Vagina (tissue), 2 donors: ENCODE data around the gene GORASP1. TPM values are rescaled to one million over a fixed set of nuclear protein-coding genes. Genes with fewer than 3 reads are reported as not detected.

Experiments
- DNase-seq, 2 donors: peaks; one replicate each; pipeline ENCODE4 v3.0.0-alpha.2; 2017; ENCODE audit errors: extremely low spot score in 2 of 2
- H3K27ac ChIP-seq: fragments of 200-600 bp; sonication (generic); one replicate; pipeline ENCODE4 v1.5.1; 2019
- H3K27me3 ChIP-seq: fragments of 200-600 bp; sonication (generic); one replicate; pipeline ENCODE4 v1.5.1; 2019
- H3K36me3 ChIP-seq, 2 donors: fragments of 200-600 bp; sonication (generic); one replicate each; pipeline ENCODE4 v1.5.1; 2017 to 2019
- H3K4me1 ChIP-seq: fragments of 200-600 bp; sonication (generic); one replicate; pipeline ENCODE4 v1.5.1; 2019
- H3K4me3 ChIP-seq, 2 donors: fragments of 200-600 bp; sonication (generic); 1 replicate in 1 of 2; 2 replicates in 1 of 2; pipeline ENCODE4 v1.5.1; 2016 to 2019
- H3K9me3 ChIP-seq: fragments of 200-600 bp; sonication (generic); one replicate; pipeline ENCODE4 v1.5.1; 2019
- POLR2A ChIP-seq, 2 donors: fragments of 450-650 bp; IDR thresholded peaks; one replicate each; pipeline ENCODE4 v1.6.1; 2017; ENCODE audit warnings: antibody characterized with exemption in 2 of 2, mild to moderate bottlenecking in 2 of 2, moderate library complexity in 2 of 2
- POLR2AphosphoS5 ChIP-seq, 2 donors: sonication (generic); formaldehyde crosslinking; IDR thresholded peaks; one replicate each; pipeline ENCODE4 v1.9.0; 2017; ENCODE audit warnings: antibody characterized with exemption in 2 of 2, mild to moderate bottlenecking in 2 of 2, low read depth in 1 of 2; ENCODE audit not compliant: insufficient read depth in 1 of 2
- intact Hi-C: fragments of 100-400 bp; cut with DNase I; formaldehyde crosslinking; loops from one replicate; pipeline ENCODE4 v1.15.1; 2023
- total RNA-seq: library from RNA; depleted of rRNA; stranded (reverse); fragments of >200 nt; gene quantifications from one replicate; pipeline ENCODE4 v1.2.3, GENCODE V29; 2016
- TF ChIP-seq, protein P1 (sequence below), 3 experiments: fragments of 450-650 bp in 2 of 3; fragments of 200-600 bp in 1 of 3; sonication (generic) in 1 of 3; IDR thresholded peaks; one replicate each; pipeline ENCODE4 v1.5.1; 2017 to 2019; ENCODE audit warnings: antibody characterized with exemption in 3 of 3, mild to moderate bottlenecking in 2 of 3, moderate library complexity in 2 of 3

The GORASP1 gene
- total RNA-seq, 1 donor from 2014 or later, result 45.9 TPM

DNA sequence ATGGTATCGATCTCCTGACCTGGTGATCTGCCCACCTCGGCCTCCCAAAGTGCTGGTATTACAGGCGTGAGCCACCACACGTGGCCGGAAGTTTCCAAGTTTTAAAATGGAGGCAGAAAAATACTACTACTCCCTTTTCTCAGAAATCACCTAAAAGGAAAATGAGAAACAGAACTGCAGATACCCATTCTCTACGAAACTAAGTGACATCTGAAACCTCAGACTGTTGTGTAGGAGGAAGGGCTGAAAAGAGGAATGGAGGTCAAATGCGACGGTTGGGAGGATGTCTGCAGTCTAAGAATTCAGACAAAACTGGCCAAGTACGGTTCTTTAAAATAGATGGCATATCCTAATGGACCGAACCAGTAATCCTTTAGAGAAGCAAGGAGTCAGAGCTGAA, 31.5 kb downstream of the GORASP1 start:
- no peaks in the 10 kb centered on the region for H3K9me3 ChIP-seq
- no peak overlapping the region for H3K27ac ChIP-seq
- no peaks in the 10 kb centered on the region for H3K4me1 ChIP-seq
- no peak overlapping the region for H3K4me3 ChIP-seq
- peaks cover 0 to 53% of the 10 kb centered on the region in 2 donors for H3K36me3 ChIP-seq
- no peaks in the 10 kb centered on the region for H3K27me3 ChIP-seq
- TF ChIP-seq, protein P1, sequence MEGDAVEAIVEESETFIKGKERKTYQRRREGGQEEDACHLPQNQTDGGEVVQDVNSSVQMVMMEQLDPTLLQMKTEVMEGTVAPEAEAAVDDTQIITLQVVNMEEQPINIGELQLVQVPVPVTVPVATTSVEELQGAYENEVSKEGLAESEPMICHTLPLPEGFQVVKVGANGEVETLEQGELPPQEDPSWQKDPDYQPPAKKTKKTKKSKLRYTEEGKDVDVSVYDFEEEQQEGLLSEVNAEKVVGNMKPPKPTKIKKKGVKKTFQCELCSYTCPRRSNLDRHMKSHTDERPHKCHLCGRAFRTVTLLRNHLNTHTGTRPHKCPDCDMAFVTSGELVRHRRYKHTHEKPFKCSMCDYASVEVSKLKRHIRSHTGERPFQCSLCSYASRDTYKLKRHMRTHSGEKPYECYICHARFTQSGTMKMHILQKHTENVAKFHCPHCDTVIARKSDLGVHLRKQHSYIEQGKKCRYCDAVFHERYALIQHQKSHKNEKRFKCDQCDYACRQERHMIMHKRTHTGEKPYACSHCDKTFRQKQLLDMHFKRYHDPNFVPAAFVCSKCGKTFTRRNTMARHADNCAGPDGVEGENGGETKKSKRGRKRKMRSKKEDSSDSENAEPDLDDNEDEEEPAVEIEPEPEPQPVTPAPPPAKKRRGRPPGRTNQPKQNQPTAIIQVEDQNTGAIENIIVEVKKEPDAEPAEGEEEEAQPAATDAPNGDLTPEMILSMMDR (IDR thresholded peaks at IDR 0.05), result no peak
- TF ChIP-seq POLR2AphosphoS5 (IDR thresholded peaks at IDR 0.05; ENCODE audit: insufficient read depth in 1 of 2, low read depth in 1 of 2) (no peak), POLR2A (IDR thresholded peaks at IDR 0.05) (no peak)
- DNase-seq, result no peak
- intact Hi-C loops, result no loop called here

DNA sequence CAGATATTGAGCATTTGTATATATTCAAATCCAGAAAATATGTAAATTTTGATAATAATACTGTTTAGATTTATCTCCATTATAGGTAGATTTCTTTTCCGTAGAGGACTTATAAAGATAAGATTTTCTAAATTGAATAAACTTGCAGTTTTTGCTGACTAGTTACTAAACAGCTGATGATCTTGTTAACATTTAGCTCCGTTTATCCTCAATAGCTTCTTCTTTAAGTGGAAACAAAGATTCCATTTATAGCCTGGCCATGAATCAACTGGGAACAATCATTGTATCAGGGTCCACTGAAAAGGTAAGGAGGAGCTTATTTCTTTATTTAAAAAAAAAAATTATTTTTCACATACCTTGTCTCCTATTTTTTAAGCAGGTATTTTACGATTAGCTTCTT, 38.9 kb downstream of the GORASP1 start:
- TF ChIP-seq, protein P1 (IDR thresholded peaks at IDR 0.05), result no peak
- no peak for DNase-seq
- Histone ChIP-seq H3K36me3 (peaks cover 0 to 35% of the 10 kb centered on the region in 2 donors), H3K27me3 (no peaks in the 10 kb centered on the region), H3K4me1 (no peaks in the 10 kb centered on the region), H3K4me3 (no peak overlapping the region), H3K9me3 (no peaks in the 10 kb centered on the region), H3K27ac (no peak overlapping the region)
- intact Hi-C loops, result no loop called here

DNA sequence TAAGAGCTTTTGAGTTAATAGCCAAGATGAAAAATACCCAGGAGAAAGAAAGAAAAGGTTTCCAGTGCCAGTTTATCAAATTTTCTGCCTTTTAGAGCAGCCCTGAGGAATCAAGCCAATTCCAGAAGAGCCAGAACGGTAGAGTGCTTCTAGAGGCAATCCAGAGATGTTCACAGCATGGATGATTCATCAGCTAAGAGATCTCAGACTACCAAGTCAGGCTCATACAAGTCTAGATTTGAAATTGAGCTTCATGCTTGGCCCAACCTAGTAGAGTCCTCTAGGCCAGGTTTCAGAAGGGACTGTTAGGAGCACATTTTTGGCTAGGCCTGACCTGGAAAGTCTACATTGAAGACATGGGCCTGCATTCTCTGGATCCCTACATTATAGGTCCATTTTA, 40.1 kb downstream of the GORASP1 start:
- Histone ChIP-seq H3K4me1 (no peaks in the 10 kb centered on the region), H3K36me3 (peaks cover 0 to 35% of the 10 kb centered on the region in 2 donors), H3K9me3 (no peaks in the 10 kb centered on the region), H3K4me3 (no peak overlapping the region), H3K27me3 (no peaks in the 10 kb centered on the region), H3K27ac (no peak overlapping the region)
- DNase-seq, result no peak
- TF ChIP-seq POLR2A (IDR thresholded peaks at IDR 0.05) (no peak), POLR2AphosphoS5 (IDR thresholded peaks at IDR 0.05; ENCODE audit: insufficient read depth in 1 of 2, low read depth in 1 of 2) (no peak)
- TF ChIP-seq, protein P1 (IDR thresholded peaks at IDR 0.05), result no peak
- intact Hi-C loops, result no loop called here

DNA sequence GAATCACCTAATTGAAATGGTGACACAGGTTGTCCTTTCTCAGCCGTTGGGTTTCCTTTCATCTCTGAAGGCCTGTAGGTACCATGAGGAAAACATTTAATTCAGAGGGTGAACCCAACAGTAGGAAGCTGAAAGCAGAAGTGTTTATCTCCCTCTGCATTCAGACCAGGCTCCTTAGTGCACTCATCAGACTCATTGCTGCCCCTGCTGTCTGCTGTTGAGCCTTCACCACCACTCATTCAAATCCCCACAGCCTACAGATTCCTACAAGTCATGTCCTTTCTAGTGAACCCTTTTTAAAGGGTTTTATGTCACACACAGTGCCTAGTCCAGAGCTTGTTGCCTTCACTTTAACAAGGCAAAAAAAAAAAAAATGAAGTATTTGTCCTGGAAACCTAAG, 42.2 kb downstream of the GORASP1 start:
- no peak for DNase-seq
- H3K9me3 ChIP-seq, result no peaks in the 10 kb centered on the region
- TF ChIP-seq, protein P1 (IDR thresholded peaks at IDR 0.05), result no peak
- TF ChIP-seq POLR2A (IDR thresholded peaks at IDR 0.05), result no peak
- TF ChIP-seq POLR2AphosphoS5 (IDR thresholded peaks at IDR 0.05; ENCODE audit: insufficient read depth in 1 of 2, low read depth in 1 of 2), result no peak
- no peaks in the 10 kb centered on the region for H3K4me1 ChIP-seq
- no peak overlapping the region for H3K4me3 ChIP-seq
- no peaks in the 10 kb centered on the region for H3K27me3 ChIP-seq
- no peak overlapping the region for H3K27ac ChIP-seq
- H3K36me3 ChIP-seq, result peaks cover 0 to 27% of the 10 kb centered on the region in 2 donors
- intact Hi-C loops, result no loop called here

DNA sequence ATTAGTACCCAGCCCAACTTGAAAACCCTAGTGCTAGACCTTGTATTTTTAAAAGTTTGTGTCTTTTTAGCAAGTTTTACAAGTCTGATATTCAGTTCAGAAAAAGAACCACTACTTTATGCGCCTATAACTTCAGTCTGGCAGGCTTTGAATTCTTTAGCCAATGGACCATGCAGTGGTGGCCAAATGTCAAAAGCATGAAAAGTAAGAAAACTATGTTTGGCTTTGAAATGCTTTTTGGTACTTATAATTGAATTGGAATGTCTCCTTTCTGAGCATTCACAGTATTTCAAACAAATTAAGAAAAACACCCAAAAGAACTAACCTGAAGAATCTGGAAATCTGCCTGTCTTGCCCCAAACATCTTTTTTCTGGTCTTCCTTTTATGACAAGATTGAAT, 42.8 kb downstream of the GORASP1 start:
- no peak for DNase-seq
- Histone ChIP-seq H3K27me3 (no peaks in the 10 kb centered on the region), H3K36me3 (peaks cover 0 to 21% of the 10 kb centered on the region in 2 donors), H3K4me1 (no peaks in the 10 kb centered on the region), H3K4me3 (no peak overlapping the region), H3K27ac (no peak overlapping the region), H3K9me3 (no peaks in the 10 kb centered on the region)
- TF ChIP-seq POLR2AphosphoS5 (IDR thresholded peaks at IDR 0.05; ENCODE audit: insufficient read depth in 1 of 2, low read depth in 1 of 2) (no peak), POLR2A (IDR thresholded peaks at IDR 0.05) (no peak)
- TF ChIP-seq, protein P1 (IDR thresholded peaks at IDR 0.05), result no peak
- intact Hi-C loops, result no loop called here
